IPS DF 6.9 (cell line): Measurements from ENCODE around the gene TMCC1.
"Not testable (repeated sequence)": the region's sequence is repeated elsewhere in the genome, so short reads cannot be mapped to it uniquely, and the experiment has no call there.

Source experiments
- DNase-seq: peaks from one replicate; pipeline ENCODE4 v3.0.0-alpha.2; 2013; ENCODE audit warnings: low read depth, low spot score
- H3K27ac ChIP-seq: one replicate; pipeline ENCODE4 v1.5.1; 2013; ENCODE audit warnings: low read length, control low read depth
- H3K27me3 ChIP-seq: 2 replicates; pipeline ENCODE4 v1.6.1; 2013; ENCODE audit warnings: mild to moderate bottlenecking, low read length; ENCODE audit not compliant: control insufficient read depth, insufficient read depth
- H3K36me3 ChIP-seq: 2 replicates; pipeline ENCODE4 v1.6.1; 2013; ENCODE audit warnings: low read length; ENCODE audit not compliant: control insufficient read depth, insufficient read depth
- H3K4me1 ChIP-seq: 2 replicates; pipeline ENCODE4 v1.6.1; 2013; ENCODE audit warnings: low read length; ENCODE audit not compliant: control insufficient read depth, insufficient read depth
- H3K4me3 ChIP-seq: 2 replicates; pipeline ENCODE4 v1.5.1; 2013; ENCODE audit warnings: mild to moderate bottlenecking, low read length
- H3K9me3 ChIP-seq: 2 replicates; pipeline ENCODE4 v1.6.1; 2013; ENCODE audit warnings: low read length, inconsistent platforms; ENCODE audit not compliant: control insufficient read depth, insufficient read depth
- WGBS: extraction: QIAGEN DNeasy Blood & Tissue Kit; methylation state at CpG from one replicate; pipeline ENCODE4 v1.1.7; 2013; ENCODE audit warnings: mixed read lengths, missing lambda C conversion rate; ENCODE audit not compliant: insufficient read length, insufficient coverage; 5-methylcytosine and 5-hydroxymethylcytosine counted together

TMCC1 gene

GRCh38 chr3:129864519-129864918 is 29.0 kb downstream of the TMCC1 start:
- WGBS: no CpG with 5 or more reads among the region's 1 CpG

GRCh38 chr3:129859272-129859671 is 34.2 kb downstream of the TMCC1 start:
- no peak for DNase-seq
- WGBS: no CpG with 5 or more reads among the region's 4 CpGs
- Histone ChIP-seq H3K4me1 (no peaks in the 10 kb centered on the region), H3K27ac (no peak overlapping the region), H3K4me3 (no peak overlapping the region), H3K36me3 (no peaks in the 10 kb centered on the region), H3K27me3 (no peaks in the 10 kb centered on the region), H3K9me3 (no peaks in the 10 kb centered on the region)

More at GRCh38 chr3:129864519-129864918, 29.0 kb downstream of the TMCC1 start:
- Histone ChIP-seq H3K9me3 (no peaks in the 10 kb centered on the region), H3K4me1 (peaks cover 2% of the 10 kb centered on the region; the same call in 1 of the 2 replicates), H3K4me3 (no peak overlapping the region), H3K27me3 (no peaks in the 10 kb centered on the region), H3K27ac (no peak overlapping the region), H3K36me3 (no peaks in the 10 kb centered on the region)
- no peak for DNase-seq

GRCh38 chr3:129857899-129858298 is 35.6 kb downstream of the TMCC1 start:
- Histone ChIP-seq H3K27me3 (no peaks in the 10 kb centered on the region), H3K9me3 (no peaks in the 10 kb centered on the region), H3K27ac (no peak overlapping the region), H3K36me3 (no peaks in the 10 kb centered on the region), H3K4me3 (no peak overlapping the region), H3K4me1 (no peaks in the 10 kb centered on the region)
- DNase-seq: no peak
- no CpG with 5 or more reads among the region's 1 CpG for WGBS

- H3K36me3 ChIP-seq, H3K27ac ChIP-seq, H3K9me3 ChIP-seq, H3K4me1 ChIP-seq, DNase-seq, H3K4me3 ChIP-seq, H3K27me3 ChIP-seq: not testable (repeated sequence)
- no CpG with 5 or more reads among the region's 5 CpGs for WGBS
Measured at GRCh38 chr3:129856790-129857189, 36.7 kb downstream of the TMCC1 start.

- WGBS: no CpG with 5 or more reads among the region's 5 CpGs
- Histone ChIP-seq H3K27ac (no peak overlapping the region), H3K4me3 (no peak overlapping the region), H3K27me3 (no peaks in the 10 kb centered on the region), H3K4me1 (no peaks in the 10 kb centered on the region), H3K9me3 (no peaks in the 10 kb centered on the region), H3K36me3 (no peaks in the 10 kb centered on the region)
- DNase-seq: no peak
Measured at GRCh38 chr3:129855832-129856419, 37.6 kb downstream of the TMCC1 start.

- no peak for DNase-seq
- H3K27me3 ChIP-seq: no peaks in the 10 kb centered on the region
- H3K27ac ChIP-seq: no peak overlapping the region
- no peaks in the 10 kb centered on the region for H3K36me3 ChIP-seq
- H3K9me3 ChIP-seq: no peaks in the 10 kb centered on the region
- H3K4me3 ChIP-seq: no peak overlapping the region
- H3K4me1 ChIP-seq: no peaks in the 10 kb centered on the region
- WGBS: no CpG with 5 or more reads among the region's 2 CpGs
Measured at GRCh38 chr3:129855170-129855831, 38.2 kb downstream of the TMCC1 start.

- no peak overlapping the region for H3K4me3 ChIP-seq
- H3K36me3 ChIP-seq: no peaks in the 10 kb centered on the region
- no peaks in the 10 kb centered on the region for H3K4me1 ChIP-seq
- no peak for DNase-seq
- no peaks in the 10 kb centered on the region for H3K9me3 ChIP-seq
- no peak overlapping the region for H3K27ac ChIP-seq
- H3K27me3 ChIP-seq: no peaks in the 10 kb centered on the region
- no CpG with 5 or more reads among the region's 1 CpG for WGBS
Measured at GRCh38 chr3:129854460-129854859, 39.1 kb downstream of the TMCC1 start.

GRCh38 chr3:129845956-129846355 is 47.6 kb downstream of the TMCC1 start:
- no peak overlapping the region for H3K27ac ChIP-seq
- no CpG with 5 or more reads among the region's 2 CpGs for WGBS
- no peaks in the 10 kb centered on the region for H3K27me3 ChIP-seq
- H3K4me1 ChIP-seq: no peaks in the 10 kb centered on the region
- no peak for DNase-seq
- H3K9me3 ChIP-seq: no peaks in the 10 kb centered on the region; the same call in 1 of the 2 replicates
- H3K36me3 ChIP-seq: no peaks in the 10 kb centered on the region
- H3K4me3 ChIP-seq: no peak overlapping the region

- no CpG with 5 or more reads among the region's 5 CpGs for WGBS
- Histone ChIP-seq H3K4me1 (0 out of 2 replicates have a peak, but pooled peaks cover 1% of the 10 kb centered on the region), H3K4me3 (no peak overlapping the region), H3K9me3 (no peaks in the 10 kb centered on the region; the same call in 1 of the 2 replicates), H3K27ac (no peak overlapping the region), H3K27me3 (no peaks in the 10 kb centered on the region), H3K36me3 (no peaks in the 10 kb centered on the region)
- DNase-seq: no peak
Measured at GRCh38 chr3:129840707-129841360, 52.7 kb downstream of the TMCC1 start.

GRCh38 chr3:129838086-129838485 is 55.4 kb downstream of the TMCC1 start:
- no peak overlapping the region for H3K4me3 ChIP-seq
- no peak for DNase-seq

More at GRCh38 chr3:129838086-129838485, 55.4 kb downstream of the TMCC1 start:
- WGBS: no CpG with 5 or more reads among the region's 6 CpGs
- Histone ChIP-seq H3K9me3 (no peaks in the 10 kb centered on the region; the same call in 1 of the 2 replicates), H3K36me3 (no peaks in the 10 kb centered on the region), H3K27ac (no peak overlapping the region), H3K4me1 (0 out of 2 replicates have a peak, but pooled peaks cover 1% of the 10 kb centered on the region), H3K27me3 (no peaks in the 10 kb centered on the region)
